NCI-H1048 (cell line): ENCODE data around the gene LRTM2.

Source experiments
- DNase-seq: peaks from one replicate; lab custom pipeline; 2025; lab: John Stamatoyannopoulos, UW

Gene LRTM2

GRCh38 chr12:1864867-1865266 is 44.5 kb downstream of the LRTM2 start:
- DNase-seq: no peak

- DNase-seq: no peak
These were observed 45.0 kb downstream of the LRTM2 start for GRCh38 chr12:1865284-1865866.

- DNase-seq: no peak
These were observed 48.8 kb downstream of the LRTM2 start for GRCh38 chr12:1869145-1869544.

GRCh38 chr12:1870086-1870485 is 49.7 kb downstream of the LRTM2 start:
- DNase-seq: no peak

GRCh38 chr12:1870998-1871917 is 50.9 kb downstream of the LRTM2 start:
- no peak for DNase-seq

GRCh38 chr12:1872001-1872400 is 51.6 kb downstream of the LRTM2 start:
- no peak for DNase-seq

- no peak for DNase-seq
These were observed 52.1 kb downstream of the LRTM2 start for GRCh38 chr12:1872448-1872847.

- DNase-seq: no peak
These were observed 53.5 kb downstream of the LRTM2 start for GRCh38 chr12:1873531-1874510.

- DNase-seq: no peak
These were observed 55.2 kb downstream of the LRTM2 start for GRCh38 chr12:1875608-1876007.

- DNase-seq: no peak
These were observed 55.7 kb downstream of the LRTM2 start for GRCh38 chr12:1876086-1876485.

- DNase-seq: no peak
These were observed 57.0 kb downstream of the LRTM2 start for GRCh38 chr12:1877169-1877878.

- no peak for DNase-seq
These were observed 57.8 kb downstream of the LRTM2 start for GRCh38 chr12:1878214-1878613.

- no peak for DNase-seq
These were observed 58.3 kb downstream of the LRTM2 start for GRCh38 chr12:1878695-1879094.

GRCh38 chr12:1879633-1880032 is 59.3 kb downstream of the LRTM2 start:
- DNase-seq: no peak

GRCh38 chr12:1880153-1880845 is 59.9 kb downstream of the LRTM2 start:
- no peak for DNase-seq

- no peak for DNase-seq
These were observed 60.5 kb downstream of the LRTM2 start for GRCh38 chr12:1880876-1881275.

GRCh38 chr12:1881301-1881700 is 60.9 kb downstream of the LRTM2 start:
- no peak for DNase-seq

- DNase-seq: no peak
These were observed 61.6 kb downstream of the LRTM2 start for GRCh38 chr12:1881936-1882335.

- DNase-seq: no peak
These were observed 62.0 kb downstream of the LRTM2 start for GRCh38 chr12:1882405-1882804.

GRCh38 chr12:1882850-1883470 is 62.6 kb downstream of the LRTM2 start:
- DNase-seq: no peak

- DNase-seq: no peak
These were observed 63.1 kb downstream of the LRTM2 start for GRCh38 chr12:1883513-1883912.
